Measurements from ENCODE around the gene GRIK2.

DNA sequence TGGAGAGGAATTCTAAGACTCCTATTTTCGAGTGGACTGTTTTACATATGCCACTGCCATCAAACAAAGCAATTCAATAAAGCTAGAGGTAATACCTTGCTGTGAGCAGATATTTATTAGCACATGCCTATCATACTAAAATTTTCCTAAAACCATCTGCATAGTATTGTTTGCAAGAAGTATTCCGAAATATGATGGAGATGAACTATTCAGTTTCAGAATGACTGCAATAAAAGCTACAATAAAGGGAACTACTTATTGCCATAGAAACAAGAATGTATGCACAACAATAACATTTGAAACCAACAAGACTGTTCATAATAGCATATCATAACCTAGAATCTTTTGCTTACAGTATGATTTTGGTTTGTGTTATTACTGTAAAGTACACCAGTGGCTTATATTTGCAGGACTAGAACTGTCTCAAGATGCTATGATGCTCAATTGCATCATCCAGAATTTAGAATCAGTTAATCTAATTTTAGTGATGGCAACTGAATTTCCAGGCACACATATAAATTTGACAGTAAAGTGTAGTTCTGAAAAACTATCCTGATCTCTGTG, 144.3 kb downstream of the GRIK2 start:
- no peak for TF ChIP-seq CTCF (IDR thresholded peaks at IDR 0.05)
- no peak for TF ChIP-seq POLR2A (IDR thresholded peaks at IDR 0.05)

All from Peyer's patch (tissue), 4 donors.